SW480 (cell line): ENCODE data around the gene TBC1D13.
"Not testable (repeated sequence)": the region's sequence is repeated elsewhere in the genome, so short reads cannot be mapped to it uniquely, and the experiment has no call there.

ENCODE experiments used
- DNase-seq: peaks from one replicate; pipeline ENCODE4 v3.0.0-alpha.2; 2016; ENCODE audit warnings: low spot score

TBC1D13 gene, protein sequence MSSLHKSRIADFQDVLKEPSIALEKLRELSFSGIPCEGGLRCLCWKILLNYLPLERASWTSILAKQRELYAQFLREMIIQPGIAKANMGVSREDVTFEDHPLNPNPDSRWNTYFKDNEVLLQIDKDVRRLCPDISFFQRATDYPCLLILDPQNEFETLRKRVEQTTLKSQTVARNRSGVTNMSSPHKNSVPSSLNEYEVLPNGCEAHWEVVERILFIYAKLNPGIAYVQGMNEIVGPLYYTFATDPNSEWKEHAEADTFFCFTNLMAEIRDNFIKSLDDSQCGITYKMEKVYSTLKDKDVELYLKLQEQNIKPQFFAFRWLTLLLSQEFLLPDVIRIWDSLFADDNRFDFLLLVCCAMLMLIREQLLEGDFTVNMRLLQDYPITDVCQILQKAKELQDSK

DNA sequence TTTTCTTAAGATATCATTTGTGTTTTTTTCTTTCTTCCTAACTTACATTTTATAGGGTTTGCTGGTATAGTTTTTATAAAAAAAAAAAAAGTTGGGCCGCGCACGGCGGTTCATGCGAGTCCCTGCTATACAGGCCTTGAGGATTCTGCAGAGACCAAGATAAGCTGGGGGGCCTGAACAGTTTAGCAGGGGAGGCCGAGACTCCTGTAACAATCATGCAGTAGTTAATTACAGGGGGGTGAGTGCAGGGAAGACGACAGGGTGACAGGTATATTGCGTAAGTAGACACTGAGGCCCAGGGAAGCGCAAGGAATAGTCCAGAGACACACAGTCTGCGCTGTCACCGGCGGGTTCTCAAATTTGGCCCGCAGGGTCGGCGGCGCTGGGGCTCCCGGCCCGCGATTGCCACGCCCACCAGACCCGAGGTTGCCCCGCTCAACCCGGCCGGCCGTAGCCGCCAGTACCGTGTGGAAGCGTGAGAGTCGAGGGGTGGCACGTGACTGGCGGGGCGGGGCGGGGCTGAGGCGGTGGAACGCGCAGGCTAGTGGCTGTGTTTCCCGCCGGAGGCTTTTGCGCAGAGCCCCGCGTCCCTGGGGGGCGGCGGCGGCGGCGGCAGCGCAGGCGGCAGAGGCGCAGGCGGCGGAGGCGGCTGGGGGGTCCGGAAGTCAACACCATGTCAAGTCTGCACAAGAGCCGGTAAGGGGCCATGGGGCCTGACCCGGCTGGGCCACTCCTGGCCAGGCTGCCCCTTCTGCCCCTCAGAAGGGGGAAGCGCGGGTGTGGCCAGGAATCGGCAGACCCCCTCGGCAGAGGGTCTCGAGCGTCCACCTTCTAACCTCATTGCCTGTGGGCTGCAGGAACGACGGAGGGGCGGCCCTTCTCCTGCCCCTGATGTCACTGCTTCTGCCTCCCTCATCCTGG is at the start of gene TBC1D13:
Gene TBC1D13, plus strand, starts transcription at position 573 of the 921 bp plus-strand sequence. Its CDS starts 101 bp downstream, at position 674.
- DNase-seq: peak; percentile 86

DNA sequence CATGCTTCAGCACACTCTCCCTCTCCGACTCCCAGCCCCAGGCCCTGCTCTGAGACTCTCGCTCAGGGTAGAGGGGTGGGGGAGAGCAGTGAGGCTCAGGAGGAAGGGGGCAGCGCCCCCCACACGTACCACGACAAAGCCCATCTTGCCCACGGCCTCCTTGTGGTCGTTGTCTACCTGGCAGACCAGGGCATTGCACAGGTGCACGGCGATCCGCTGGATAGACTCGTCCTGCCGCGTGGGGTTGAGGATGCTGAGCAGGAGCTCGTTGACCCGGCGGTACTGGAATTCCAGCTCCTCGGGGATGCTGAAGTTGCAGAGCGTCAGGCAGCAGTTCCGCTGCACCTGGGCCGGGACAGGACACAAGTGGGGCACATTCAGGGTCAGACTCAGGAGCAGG is 44.7 kb upstream of the TBC1D13 start:
- DNase-seq: no peak

GRCh38 chr9:128743421-128743820 is 43.6 kb upstream of the TBC1D13 start:
- no peak for DNase-seq

- no peak for DNase-seq
Measured at GRCh38 chr9:128747241-128747640, 39.8 kb upstream of the TBC1D13 start.

- no peak for DNase-seq
Measured at GRCh38 chr9:128750926-128751595, 36.0 kb upstream of the TBC1D13 start.

DNA sequence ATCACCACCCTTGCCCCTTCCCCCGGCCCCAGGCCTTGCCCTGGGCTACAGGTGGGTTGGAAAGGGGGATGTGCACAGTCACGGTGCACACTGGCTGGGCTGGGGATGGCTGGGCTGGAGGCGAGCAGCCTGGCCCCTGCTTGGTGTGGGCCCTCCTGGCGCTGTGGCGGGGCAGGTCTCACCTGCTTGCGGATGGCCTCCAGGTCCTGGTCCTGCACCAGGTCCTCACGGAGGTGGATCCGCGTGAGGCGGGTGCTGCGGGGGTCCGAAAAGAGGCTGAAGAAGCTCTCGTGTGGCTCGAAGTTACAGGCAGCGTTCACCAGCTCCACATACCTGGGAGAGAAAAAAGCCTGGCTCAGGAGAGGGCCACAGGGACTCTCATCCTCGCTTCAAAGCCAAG is 33.4 kb upstream of the TBC1D13 start:
- no peak for DNase-seq

DNA sequence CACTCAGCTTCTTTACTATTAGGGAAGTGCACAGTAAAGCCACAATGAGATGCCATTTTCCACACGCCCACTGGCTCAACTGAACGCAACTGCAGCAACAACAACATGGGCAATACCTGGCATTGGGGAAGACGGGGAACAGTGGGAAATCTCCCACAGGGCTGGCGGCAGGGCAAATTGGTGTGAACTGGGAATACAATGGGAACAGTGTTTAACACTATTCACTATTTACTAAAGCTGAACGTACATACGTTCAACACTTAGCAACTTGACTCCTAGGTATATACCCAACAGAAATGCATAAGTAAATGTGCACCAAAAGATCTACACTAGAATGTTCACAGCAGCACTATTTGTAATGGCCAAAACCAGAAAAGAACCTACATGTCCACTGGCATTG is 29.5 kb upstream of the TBC1D13 start:
- no peak for DNase-seq

- DNase-seq: no peak
Measured at GRCh38 chr9:128762671-128763449, 24.2 kb upstream of the TBC1D13 start.

DNA sequence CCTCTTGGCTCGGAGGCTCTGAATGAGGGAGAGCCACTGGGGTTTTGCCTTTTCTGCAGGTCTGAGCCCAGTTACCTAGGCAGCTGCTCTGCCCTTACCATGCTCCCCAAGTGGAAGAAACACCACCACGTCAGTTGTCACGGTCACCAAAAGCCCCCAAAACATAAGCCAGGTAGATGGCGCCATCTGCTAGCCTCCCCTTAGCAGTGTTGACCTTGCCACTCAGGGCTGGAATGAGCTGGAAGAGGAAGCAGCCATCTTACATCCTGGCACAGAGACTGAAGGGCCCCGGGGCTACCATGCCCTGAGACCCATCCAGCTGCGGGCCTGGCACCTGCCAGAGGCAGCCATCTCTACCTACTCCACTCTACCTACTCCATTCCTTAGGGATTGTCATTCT is 22.7 kb upstream of the TBC1D13 start:
- DNase-seq: no peak

DNA sequence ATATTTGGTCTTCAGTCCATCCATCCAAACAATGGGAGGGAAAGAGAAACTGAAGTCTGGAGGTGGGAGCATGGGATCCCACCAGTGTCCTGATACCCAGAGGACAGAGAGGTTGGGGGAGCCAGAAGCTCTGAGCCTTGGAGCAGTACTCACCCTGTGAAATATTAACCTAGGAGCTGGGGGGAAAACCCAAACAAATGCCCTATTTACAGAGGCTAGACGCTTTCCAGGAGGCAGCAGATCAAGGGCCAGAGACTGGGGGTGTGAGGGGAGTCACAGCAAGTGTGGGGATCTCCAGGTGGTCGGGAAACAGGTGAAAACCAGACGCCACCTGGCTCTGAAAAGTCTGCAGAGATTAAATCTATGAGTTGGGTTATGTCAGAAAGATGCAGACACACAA is 21.6 kb upstream of the TBC1D13 start:
- DNase-seq: no peak

GRCh38 chr9:128768606-128769005 is 18.4 kb upstream of the TBC1D13 start:
- no peak for DNase-seq

DNA sequence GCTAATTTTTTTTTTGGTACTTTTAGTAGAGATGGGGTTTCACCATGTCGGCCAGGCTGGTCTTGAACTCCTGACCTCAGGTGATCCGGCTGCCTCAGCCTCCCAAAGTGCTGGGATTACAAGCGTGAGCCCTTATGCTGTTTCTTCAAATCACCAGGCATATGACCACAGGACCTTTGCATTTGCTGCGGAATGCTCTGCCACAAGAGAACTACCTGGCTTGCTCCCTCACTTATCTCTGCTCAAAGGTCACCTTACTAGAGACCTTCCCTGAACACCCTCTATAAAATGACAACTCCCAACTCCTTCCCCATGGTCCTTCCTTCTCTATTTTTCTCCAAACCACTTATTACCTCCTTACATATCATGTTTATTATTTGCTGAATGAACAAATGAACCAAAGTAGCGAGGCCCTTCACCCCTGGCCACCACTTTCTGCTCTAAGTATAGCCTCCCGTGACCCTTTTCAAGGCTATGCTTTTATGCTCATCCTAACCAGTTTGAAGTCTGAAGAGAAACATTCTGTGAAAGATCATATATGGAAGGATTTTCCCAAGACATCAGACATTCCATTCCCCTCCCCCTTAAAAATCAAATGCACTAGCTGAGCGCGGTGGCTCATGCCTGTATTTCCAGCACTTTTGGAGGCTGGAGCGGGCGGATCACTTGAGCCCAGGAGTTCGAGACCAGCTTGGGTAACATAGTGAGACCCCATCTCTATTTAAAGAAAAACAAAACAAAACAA is 16.6 kb upstream of the TBC1D13 start:
- no peak for DNase-seq

GRCh38 chr9:128771094-128771721 is 15.8 kb upstream of the TBC1D13 start:
- DNase-seq: peak; percentile 18

- DNase-seq: peak; percentile 86
Measured at GRCh38 chr9:128771745-128772519, 15.1 kb upstream of the TBC1D13 start, which contains the start of gene ZER1. TSS of gene ZER1 (minus strand) at chr9:128771927. CDS start at chr9:128755565, 16,362 bp downstream.

DNA sequence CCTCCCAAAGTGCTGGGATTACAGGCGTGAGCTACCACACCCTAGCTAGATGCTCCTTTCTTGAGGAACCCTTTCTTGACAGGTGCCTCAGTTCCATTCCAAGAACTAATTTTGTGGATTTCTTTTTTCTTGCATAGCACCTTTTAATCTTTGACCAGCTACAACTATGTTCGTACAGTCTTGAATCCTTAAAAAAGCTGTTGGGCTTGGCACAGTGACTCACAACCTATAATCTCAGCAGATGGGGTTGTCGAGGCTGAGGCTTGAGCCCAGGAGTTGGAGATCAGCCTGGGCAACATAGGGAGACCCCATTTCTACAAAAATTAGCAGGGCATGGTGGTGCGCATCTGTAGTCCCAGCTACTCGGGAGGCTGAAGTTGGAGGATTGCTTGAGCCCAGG is 14.0 kb upstream of the TBC1D13 start:
- DNase-seq: no peak

DNA sequence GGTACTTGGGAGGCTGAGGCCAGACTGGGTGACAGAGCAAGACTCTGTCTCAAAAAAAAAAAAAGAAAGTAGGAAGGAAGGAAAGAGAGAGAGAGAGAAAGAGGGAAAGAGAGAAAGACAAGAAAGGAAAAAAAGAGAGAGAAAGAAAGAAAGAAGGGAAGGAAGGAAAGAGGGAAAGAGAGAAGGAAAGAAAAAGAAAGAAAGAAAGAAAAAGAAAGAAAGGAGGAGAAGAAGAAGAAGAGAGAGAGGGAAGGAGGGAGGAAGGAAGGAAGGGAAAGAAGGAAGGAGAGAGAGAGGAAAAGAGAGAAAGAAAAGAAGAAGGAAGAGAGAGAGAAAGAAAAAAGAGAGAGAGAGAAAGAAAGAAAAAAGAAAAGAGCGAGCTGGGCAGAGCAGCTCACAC is 12.2 kb upstream of the TBC1D13 start:
- no peak for DNase-seq

- DNase-seq: not testable (repeated sequence)
Measured at GRCh38 chr9:128780093-128780492, 7.0 kb upstream of the TBC1D13 start.

- DNase-seq: no peak
Measured at GRCh38 chr9:128781187-128782070, 5.6 kb upstream of the TBC1D13 start.
